ENCODE measurements around the gene LRMDA. TPM values are rescaled to one million over a fixed set of nuclear protein-coding genes. Genes with fewer than 3 reads are reported as not detected.

The LRMDA gene
- total RNA-seq, 2 donors from 2014 or later: 12.2 to 25.4 TPM

- Histone ChIP-seq H3K27me3 (no peaks in the 10 kb centered on the region), H3K4me3 (no peak overlapping the region), H3K36me3 (replicated peaks in 1 of 2; ENCODE audit: insufficient read depth in 1 of 2, low read depth in 2 of 2) (no peaks in the 10 kb centered on the region), H3K4me1 (peaks cover 15% of the 10 kb centered on the region), H3K9me3 (no peaks in the 10 kb centered on the region), H3K27ac (no peak overlapping the region)
- WGBS, 2 donors: 67 to 83% methylated on average over 2 of the region's 2 CpGs
- ATAC-seq (no peak), DNase-seq (no peak)
- intact Hi-C loops (cut with DNase I): no loop called here
- TF ChIP-seq POLR2A (IDR thresholded peaks at IDR 0.05) (no peak), CTCF (IDR thresholded peaks at IDR 0.05) (no peak)
Measured at GRCh38 chr10:76546411-76546810, 1115.0 kb downstream of the LRMDA start.

GRCh38 chr10:76547352-76547972 lies 1116.0 kb downstream of the LRMDA start:
- intact Hi-C loops (cut with DNase I): no loop called here
- Histone ChIP-seq H3K4me3 (no peak overlapping the region), H3K36me3 (replicated peaks in 1 of 2; ENCODE audit: insufficient read depth in 1 of 2, low read depth in 2 of 2) (no peaks in the 10 kb centered on the region), H3K27me3 (no peaks in the 10 kb centered on the region), H3K4me1 (peaks cover 15% of the 10 kb centered on the region), H3K9me3 (no peaks in the 10 kb centered on the region), H3K27ac (no peak overlapping the region)
- ATAC-seq (peak; percentile 72), DNase-seq (peak; percentile 87 to 90 (median 88))
- TF ChIP-seq CTCF (IDR thresholded peaks at IDR 0.05) (peak; percentile 66 to 88 (median 83)), POLR2A (IDR thresholded peaks at IDR 0.05) (no peak)
- WGBS, 2 donors: 28% methylated on average over 11 of the region's 11 CpGs

- DNase-seq: no peak
- WGBS, 2 donors: 92 to 95% methylated on average over 1 of the region's 1 CpG
- no peak for ATAC-seq
- TF ChIP-seq POLR2A (IDR thresholded peaks at IDR 0.05) (no peak), CTCF (IDR thresholded peaks at IDR 0.05) (no peak)
- Histone ChIP-seq H3K4me3 (no peak overlapping the region), H3K27me3 (no peaks in the 10 kb centered on the region), H3K27ac (no peak overlapping the region), H3K9me3 (no peaks in the 10 kb centered on the region), H3K4me1 (peaks cover 15% of the 10 kb centered on the region), H3K36me3 (replicated peaks in 1 of 2; ENCODE audit: insufficient read depth in 1 of 2, low read depth in 2 of 2) (no peaks in the 10 kb centered on the region)
- intact Hi-C loops (cut with DNase I): no loop called here
Measured at GRCh38 chr10:76548716-76549115, 1117.3 kb downstream of the LRMDA start.

- H3K4me1 ChIP-seq: peaks cover 15% of the 10 kb centered on the region
- ATAC-seq (no peak), DNase-seq (no peak)
- no peaks in the 10 kb centered on the region for H3K9me3 ChIP-seq
- H3K27ac ChIP-seq: no peak overlapping the region
- H3K4me3 ChIP-seq: no peak overlapping the region
- no peaks in the 10 kb centered on the region for H3K27me3 ChIP-seq
- 59 to 76% methylated on average over 3 of the region's 3 CpGs for WGBS, 2 donors
- no peaks in the 10 kb centered on the region for H3K36me3 ChIP-seq (replicated peaks in 1 of 2; ENCODE audit: insufficient read depth in 1 of 2, low read depth in 2 of 2)
- no peak for TF ChIP-seq POLR2A (IDR thresholded peaks at IDR 0.05)
- TF ChIP-seq CTCF (IDR thresholded peaks at IDR 0.05): no peak
- intact Hi-C loops (cut with DNase I): no loop called here
Measured at GRCh38 chr10:76549171-76549570, 1117.7 kb downstream of the LRMDA start.

- intact Hi-C loops (cut with DNase I): no loop called here
- DNase-seq: no peak
- ATAC-seq: no peak
- H3K4me3 ChIP-seq: no peak overlapping the region
- TF ChIP-seq CTCF (IDR thresholded peaks at IDR 0.05): no peak
- no peak for TF ChIP-seq POLR2A (IDR thresholded peaks at IDR 0.05)
- no peaks in the 10 kb centered on the region for H3K36me3 ChIP-seq (replicated peaks in 1 of 2; ENCODE audit: insufficient read depth in 1 of 2, low read depth in 2 of 2)
- H3K4me1 ChIP-seq: peaks cover 15% of the 10 kb centered on the region
- no peak overlapping the region for H3K27ac ChIP-seq
- no peaks in the 10 kb centered on the region for H3K27me3 ChIP-seq
- whole genome bisulfite sequencing, 2 donors: 72 to 75% methylated on average over 1 of the region's 1 CpG
- H3K9me3 ChIP-seq: no peaks in the 10 kb centered on the region
Measured at GRCh38 chr10:76550806-76551205, 1119.4 kb downstream of the LRMDA start.

Data from body of pancreas (tissue), 4 donors.